Measurements from ENCODE around the gene NARS2.

The NARS2 gene

DNA sequence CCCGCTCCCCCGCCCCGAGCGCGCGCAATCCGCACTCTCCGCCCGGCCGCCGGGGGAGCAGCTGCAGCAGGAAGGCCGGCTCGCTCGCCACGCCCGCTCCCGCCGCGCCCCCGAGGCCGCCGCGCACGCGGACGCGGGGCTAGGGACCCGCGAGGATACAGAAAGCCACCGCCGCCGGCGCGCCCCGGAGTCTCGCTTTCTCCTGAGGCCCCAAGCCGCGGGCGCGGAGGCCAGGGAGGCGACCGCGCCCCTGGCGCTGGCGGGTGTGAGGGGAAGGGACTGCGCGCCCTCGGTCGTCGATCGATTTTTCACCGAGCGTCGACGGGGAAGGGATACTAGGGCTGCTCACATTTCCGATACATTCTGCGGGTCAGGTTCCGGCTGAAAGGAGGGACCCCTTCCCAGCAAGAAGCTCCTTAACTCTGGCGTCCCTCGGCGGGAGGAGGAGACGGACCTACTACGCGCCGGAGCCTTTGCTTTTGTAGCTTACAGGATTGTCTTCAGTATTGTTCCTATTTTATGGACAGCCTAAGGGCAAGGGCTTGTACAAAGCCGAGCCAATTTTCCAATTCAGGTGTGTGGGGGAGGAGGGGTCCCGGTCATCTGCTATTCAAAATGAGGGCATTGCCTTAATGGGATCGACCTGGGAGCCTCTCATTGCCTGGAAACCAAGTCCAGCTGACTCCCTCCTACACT is 156.6 kb downstream of the NARS2 start:
- in situ Hi-C loops (cut with MboI; ENCODE audit: low sequenced_read_pairs): no loop called here

DNA sequence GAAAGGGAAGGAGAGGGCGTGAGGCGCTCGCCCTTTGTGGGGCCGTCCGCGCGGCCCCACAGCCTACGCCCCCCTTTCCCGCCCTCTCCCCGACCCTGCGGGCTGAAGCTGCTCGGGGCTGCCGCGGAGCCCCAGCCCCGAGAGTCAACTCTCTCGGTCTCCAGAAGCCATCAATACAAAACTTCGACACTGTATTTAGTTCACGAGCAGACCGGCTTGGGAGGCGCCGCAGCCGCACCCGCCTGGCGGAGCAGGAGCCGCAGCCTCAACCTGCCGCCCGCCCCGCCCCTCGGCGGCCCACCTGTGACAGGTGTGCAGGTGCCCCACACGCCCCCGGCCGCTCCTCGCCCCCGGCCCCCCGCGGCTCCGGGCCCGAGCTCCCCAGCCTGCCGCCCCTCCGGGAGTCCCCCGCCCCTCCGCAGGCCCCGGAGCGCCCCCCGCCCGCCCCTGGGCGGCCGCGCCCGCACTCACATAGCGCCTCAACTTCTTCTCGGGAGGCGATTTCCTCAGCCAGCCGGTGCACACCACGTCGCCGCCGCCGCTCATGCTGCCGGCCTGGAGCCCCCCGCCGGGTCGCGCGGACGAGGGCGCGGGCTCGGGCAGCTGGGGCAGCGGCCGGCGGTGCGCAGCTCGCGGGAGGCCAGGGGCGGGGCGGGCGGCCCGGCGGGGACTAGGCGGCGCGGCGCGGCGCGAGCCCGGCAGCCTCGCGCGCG is 157.3 kb downstream of the NARS2 start, which contains the start of gene GAB2:
Gene GAB2, minus strand, starts transcription at position 646 of the 713 bp plus-strand sequence. Its CDS starts 100 bp downstream, at position 546.
- in situ Hi-C loops (cut with MboI; ENCODE audit: low sequenced_read_pairs): no loop called here

DNA sequence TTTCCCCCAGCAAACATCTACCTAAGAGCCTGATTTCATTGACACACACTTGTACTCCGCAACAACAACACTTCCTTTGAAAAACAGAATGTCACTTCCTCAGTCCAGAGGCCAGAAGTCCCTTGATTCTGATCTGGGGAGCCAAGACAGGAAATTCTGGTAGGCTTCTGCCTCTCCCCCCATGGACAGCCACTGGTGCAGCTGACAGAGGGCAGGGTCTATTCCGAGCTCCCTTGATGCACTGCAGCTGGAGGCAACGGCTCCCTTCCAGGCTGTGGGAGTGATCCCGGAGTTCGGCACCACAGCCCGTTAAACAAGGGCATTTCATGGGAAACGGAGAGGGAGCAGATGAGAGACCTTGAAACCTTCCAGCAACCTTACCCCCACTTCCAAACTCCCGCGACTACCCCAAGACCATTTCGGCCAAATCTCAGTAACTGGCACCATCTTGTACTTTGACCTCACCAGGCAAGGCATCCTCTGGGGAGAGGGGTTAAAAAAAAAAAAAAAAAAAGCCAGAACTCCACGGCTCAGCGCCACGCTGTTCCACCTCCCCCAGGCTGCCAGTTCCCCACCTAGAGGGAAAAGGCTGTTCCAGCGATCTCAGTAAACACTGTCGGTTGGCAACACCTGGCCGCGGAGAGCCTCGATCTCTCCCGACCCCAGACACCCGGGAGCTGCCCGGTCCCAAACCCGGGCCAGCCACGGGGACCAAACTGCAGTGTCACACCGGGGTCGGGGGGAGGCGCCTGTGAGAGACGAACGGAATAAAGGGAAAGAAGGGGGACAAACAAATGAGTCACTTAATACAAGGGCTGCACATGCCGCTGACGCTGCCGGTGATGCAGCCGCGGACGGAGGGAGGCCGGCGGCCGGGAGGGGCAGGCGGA is 158.1 kb downstream of the NARS2 start:
- in situ Hi-C loops (cut with MboI; ENCODE audit: low sequenced_read_pairs): no loop called here

DNA sequence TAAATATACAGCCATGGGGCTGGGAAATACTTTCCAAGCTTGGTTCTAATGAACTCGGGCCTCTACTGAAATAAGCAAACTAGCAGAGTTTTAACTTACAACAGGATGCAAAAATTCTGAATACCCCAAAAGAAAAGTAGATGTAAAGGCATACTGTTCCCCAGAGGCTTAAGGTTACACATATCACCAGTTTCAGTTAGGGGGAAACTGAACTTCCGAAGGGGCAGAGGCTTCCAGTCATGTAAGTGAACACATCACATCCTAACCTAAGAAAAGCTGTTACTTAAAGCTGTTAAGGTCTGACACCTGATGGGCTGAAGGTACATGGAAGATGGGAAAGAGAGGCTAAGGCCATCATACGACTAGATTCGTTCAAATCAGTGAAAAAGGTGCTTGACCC is 159.3 kb downstream of the NARS2 start:
- in situ Hi-C loops (cut with MboI; ENCODE audit: low sequenced_read_pairs): no loop called here

DNA sequence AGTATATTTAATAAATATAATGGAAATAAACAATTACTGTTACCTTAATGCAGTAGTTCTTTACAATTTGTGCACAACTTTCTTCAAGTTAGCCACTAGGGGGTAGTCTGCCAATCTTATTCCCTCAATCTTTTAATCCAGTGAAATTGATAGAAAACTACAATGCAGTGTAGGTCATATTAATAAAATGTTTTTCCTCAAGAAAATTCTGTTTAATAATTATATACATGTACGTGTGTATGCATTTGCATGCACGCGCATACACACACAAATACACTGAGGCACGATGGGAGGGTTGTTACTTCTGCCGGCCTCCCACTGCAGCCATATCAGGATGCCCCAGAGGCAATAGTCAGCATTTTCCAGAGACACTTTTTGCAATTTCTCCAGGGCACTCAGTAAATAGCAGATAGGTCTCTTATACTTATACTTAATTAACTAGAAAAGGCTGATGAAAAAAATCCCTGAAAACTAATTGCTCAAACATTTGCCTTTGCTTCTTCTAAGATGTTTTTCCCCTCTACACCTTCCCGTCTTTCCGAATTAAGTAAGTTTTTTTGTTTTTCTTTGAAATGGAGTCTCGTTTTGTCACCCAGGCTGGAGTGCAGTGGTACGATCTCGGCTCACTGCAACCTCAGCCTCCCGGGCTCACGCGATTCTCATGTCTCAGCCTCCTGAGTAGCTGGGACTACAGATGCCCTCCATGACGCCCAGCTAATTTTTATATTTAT is 160.2 kb downstream of the NARS2 start:
- in situ Hi-C loops (cut with MboI; ENCODE audit: low sequenced_read_pairs): no loop called here

DNA sequence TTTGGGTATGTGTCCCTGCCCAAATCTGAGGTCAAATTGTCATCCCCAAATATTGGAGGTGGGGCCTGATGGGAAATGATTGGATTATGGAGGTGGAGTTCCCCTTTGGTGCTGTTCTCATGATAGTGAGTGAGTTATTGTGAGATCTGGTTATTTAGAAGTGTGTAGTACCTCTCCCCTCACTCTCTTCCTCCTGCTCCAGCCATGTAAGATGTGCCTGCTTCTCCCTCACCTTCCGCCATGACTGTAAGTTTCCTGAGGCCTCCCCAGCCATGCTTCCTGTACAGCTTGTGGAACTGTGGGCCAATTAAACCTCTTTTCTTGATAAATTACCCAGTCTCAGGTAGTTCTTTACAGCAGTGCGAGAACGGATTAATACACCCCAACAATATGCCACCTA is 166.0 kb downstream of the NARS2 start:
- in situ Hi-C loops (cut with MboI; ENCODE audit: low sequenced_read_pairs): no loop called here

DNA sequence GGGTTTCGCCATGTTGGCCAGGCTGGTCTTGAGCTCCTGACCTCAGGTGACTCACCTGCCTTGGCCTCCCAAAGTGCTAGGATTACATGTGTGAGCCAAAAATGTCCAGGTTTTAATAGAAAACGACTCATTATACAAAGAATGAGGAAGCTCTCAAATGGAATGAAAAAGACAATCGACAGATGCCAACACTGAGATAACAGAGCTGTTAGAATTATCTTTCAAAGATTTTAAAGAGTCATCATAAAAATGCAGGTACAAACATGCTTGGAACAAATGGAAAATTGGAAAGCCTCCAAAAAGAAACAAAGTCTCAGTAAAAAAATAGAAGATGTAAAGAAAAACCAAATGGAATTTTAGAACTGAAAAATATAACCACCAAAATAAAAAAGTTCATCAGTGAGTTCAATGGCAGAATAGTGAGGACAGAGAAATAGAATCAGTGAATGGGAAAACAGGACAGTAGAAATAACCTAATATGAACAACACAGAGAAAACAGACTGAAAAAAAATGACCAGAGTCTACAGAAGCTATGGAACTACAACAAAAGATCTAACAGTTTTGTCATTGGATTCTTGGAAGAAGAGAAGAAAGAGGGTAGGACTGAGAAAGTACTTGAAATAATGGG is 168.0 kb downstream of the NARS2 start:
- in situ Hi-C loops (cut with MboI; ENCODE audit: low sequenced_read_pairs): no loop called here

DNA sequence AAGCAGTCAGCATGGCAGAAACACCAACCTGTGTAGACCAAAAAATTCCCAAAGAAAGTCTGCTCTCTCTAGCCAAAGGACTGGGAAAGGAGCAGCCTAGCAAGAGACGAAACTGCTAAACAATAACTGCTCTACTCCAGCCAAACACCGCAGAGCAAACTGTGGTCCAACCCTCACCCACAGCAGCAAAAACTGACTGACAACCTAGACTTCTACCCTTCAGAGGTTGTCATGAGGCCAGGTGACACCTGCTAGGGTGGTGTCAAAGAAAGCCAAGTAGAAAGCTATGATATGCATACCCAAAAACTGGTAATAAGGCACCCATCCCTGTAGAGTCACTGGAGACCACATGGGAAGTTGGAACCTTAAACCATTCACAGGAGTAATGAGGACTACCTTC is 168.9 kb downstream of the NARS2 start:
- in situ Hi-C loops (cut with MboI; ENCODE audit: low sequenced_read_pairs): no loop called here

DNA sequence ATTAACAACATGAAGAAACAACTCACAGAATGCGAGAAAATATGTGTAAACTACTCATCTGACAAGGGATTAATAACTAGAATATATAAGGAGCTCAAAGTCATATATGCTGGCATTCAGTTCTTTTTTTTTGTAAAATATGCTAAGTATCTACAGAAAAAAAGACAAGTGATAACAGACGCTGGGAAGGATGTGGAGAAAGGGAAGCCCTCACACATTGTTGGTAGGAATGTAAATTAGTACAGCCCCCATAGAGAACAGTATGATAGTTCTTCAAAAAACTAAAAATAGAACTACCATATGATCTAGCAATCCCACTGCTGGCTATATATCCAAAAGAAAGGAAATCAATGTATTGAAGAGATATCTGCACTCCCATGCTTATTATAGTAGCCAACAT is 170.9 kb downstream of the NARS2 start:
- in situ Hi-C loops (cut with MboI; ENCODE audit: low sequenced_read_pairs): no loop called here

DNA sequence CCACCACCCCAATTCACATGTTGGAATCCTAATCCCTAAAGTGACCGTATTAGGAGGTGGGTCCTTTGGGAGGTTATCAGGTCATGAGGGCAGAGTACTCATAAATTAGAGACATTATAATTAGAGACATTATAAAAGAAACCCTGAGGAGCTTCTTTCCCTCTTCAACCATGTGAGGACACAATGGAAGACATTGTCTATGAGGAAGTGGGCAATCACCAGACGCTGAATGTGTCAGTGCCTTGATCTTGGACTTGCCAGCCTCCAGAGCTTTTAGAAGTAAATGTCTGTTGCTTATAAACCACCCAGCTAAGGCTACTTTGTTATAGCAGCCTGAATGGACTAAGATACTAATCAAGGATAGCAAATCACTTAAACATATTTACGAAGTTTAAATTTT is 171.8 kb downstream of the NARS2 start:
- in situ Hi-C loops (cut with MboI; ENCODE audit: low sequenced_read_pairs): no loop called here

DNA sequence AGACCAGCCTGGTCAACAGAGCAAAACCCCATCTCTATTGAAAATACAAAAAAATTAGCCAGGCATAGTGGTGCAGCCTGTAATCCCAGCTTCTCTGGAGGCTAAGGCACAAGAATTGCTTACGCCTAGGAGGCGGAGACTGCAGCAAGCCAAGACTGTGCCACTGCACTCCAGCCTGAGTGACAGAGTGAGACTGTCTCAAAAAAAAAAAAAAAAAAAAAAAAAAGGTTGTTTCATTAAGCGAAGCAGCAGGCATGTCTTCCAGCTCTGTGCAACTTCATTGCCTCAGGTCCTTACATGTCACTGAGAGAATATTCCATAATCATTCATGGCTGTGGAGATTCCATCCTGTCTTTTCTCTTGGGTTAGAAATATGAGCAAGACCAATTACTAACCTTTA is 174.0 kb downstream of the NARS2 start:
- in situ Hi-C loops (cut with MboI; ENCODE audit: low sequenced_read_pairs): no loop called here

DNA sequence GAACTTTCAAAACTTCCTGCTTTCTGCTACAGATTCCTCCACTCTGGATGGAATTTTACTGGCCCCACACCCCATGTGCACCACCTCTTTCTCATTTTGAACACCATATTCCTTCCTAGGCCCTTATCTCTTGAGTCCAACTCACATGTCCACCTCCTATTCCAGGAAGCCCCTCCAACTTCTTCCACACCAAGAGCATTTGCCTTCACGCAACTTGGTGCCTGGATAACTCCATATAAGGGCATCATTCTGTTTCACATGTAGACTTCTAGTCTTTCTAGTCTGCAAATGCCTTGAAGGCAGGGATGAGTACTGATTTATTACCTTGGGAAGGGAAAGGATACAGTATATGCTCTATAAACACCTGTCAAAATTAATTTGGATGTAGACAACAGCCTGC is 174.5 kb downstream of the NARS2 start:
- in situ Hi-C loops (cut with MboI; ENCODE audit: low sequenced_read_pairs): no loop called here

DNA sequence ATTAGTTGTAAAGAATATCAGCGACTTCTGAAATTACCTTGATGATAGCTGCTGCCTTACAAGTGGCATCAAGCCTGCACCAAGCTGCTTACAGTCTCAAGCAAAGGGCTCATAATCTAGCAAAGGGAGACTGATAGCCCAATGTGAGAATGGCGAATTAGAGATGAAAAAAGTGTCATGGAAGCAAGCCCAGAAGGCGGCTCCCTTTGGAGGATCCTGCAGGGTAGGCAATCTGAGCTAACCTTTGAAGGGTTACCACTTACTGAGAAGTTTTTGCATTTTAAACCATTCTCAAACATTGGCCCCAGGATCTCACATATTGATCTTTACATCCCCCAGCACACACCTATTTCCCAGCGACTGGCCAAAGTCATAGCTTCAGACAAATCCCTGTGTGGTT is 175.5 kb downstream of the NARS2 start:
- in situ Hi-C loops (cut with MboI; ENCODE audit: low sequenced_read_pairs): no loop called here

DNA sequence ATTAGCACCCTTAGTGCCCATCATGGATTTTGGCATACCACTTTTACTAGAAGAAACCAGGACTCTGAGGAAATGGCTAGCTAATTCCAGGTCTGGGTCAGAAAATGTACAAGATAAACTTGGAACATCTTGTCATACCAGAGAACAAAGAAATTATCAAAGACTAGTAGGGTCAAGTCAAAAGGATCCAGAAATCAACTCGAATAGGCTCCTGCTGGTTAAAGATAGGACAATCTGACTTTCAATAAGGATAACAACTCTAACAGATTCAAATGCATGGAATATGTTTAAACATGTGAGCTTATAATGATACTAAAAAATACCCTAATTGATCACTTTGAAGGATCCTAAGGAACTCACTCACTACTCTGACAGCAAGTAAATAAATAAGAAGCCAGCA is 175.9 kb downstream of the NARS2 start:
- in situ Hi-C loops (cut with MboI; ENCODE audit: low sequenced_read_pairs): no loop called here

DNA sequence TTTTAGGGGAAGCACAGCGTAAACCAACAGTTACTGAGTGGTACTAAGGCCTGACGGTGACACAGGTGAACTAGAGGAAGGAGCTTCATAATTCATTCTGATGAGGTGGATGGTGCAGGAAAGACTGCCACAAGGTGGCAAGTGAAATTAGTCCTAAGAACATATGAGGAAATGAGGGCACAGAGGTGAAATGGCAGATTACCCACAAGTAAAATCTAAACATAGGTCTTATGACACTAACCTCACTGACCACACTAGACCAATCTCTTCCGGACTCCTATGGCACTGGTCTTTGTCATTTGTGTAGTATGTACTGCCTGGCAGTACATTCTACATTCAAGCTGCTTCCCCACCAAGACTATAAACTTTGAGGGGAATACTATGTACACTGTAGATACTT is 177.3 kb downstream of the NARS2 start:
- in situ Hi-C loops (cut with MboI; ENCODE audit: low sequenced_read_pairs): no loop called here

DNA sequence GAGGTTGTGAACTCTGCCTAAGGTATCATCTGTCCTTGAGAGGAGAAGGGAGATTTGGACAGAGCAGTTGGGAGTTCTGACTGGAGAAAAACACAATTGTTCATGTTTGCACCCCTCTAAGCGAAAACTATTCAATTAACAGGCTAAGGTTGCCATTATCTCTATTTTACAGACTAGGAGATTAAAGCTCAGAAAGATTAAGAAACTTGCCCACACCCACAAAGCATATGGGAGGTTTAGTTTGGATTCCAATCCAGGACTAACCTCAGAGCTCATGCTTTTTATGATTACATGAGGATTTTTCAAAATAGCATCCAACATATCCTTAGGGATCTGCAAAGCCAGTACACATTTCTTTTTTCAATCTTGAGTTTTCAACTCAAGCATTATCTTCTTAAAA is 179.1 kb downstream of the NARS2 start:
- in situ Hi-C loops (cut with MboI; ENCODE audit: low sequenced_read_pairs): no loop called here

DNA sequence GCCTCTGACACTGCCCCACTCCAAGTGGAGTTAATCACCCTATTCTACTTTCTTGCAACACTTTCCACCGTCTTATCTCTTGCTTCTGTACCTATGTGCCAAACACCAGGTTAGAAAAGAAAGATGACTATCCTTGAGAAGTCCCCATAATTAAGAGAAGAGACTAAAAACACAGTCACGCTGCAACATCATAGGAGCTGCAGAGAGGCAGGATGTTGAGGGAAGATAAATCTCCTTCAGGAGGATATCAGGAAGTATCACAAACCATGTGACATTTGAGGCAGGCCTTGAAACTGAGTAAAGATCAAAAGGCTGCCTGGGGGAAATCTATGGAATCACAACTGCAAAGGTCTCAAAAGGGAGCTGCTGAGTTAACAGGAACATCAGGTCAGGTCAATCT is 181.8 kb downstream of the NARS2 start:
- in situ Hi-C loops (cut with MboI; ENCODE audit: low sequenced_read_pairs): no loop called here

DNA sequence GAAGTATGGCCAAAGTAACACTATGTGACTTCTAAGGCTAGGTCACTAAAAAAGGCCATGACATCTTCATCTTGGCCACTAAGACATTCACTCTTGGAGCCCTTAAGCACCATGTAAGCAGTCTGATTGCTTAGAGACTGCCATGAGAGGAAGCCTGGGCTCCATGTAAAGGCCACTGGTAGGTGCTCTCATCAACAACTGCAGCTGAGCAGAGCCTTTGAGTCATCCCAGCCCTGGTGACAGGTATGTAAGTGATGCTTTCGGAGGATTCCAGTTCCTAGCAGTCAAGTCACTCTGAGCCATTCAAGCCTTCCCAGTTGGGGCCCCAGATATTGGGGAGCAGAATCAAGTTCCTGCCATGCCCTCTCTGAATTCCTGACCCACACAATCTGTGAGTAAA is 183.2 kb downstream of the NARS2 start:
- in situ Hi-C loops (cut with MboI; ENCODE audit: low sequenced_read_pairs): no loop called here

DNA sequence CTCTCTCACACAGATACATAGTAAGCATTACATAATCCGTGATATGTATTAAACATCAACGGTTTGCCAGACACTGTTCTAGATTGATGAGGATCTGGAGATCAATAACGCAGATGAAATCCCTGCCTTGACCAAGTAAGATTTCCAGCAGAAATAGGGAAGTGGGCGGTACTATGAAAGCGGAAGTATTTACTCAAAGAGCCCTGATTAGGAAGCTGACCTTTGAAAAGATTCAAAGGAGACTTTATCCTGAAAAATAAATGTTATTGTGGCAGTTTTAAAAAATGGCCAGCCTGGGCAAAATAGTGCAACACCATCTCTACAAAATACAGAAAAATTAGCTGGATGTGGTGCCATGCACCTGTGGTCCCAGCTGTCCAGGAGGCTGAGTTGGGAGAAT is 183.9 kb downstream of the NARS2 start:
- in situ Hi-C loops (cut with MboI; ENCODE audit: low sequenced_read_pairs): no loop called here

DNA sequence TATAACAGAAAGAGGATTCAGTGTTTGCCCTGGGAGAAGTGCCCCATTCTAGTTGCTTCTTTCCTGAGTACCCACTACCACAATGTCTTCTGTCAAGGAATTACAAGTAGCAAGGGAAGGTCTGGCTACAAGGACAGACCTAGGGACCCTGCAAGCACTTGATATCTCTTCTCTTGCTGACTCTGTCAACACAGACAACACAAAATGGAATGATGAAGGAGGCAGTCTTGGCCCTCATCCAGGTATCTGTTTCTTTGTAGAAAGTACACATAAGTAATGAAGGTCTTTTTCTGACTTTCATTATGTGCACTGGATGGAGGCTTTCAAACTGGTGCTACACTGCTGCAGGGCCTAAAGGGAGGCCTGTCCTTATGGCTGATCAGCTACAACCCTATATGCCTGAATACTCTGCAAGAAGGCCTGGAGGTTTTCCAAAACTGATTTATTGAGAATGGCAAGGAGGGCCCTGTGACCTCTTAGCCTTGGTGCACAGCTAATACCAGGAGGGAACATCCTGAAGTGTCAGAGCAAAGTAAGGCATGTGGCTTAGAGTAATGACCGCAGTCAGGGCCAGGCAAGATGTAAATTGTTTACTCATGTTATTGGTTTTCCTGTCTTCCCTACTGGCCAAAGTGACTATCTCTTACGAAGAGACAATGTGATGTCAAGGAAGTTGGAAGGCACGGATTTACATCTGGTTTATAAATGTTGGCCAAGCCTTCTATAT is 188.3 kb downstream of the NARS2 start:
- in situ Hi-C loops (cut with MboI; ENCODE audit: low sequenced_read_pairs): no loop called here
